HG03354 (cell line): Measurements from ENCODE around the gene THOP1.

Experiments
- ATAC-seq: cut with Tn5 transposase; IDR thresholded peaks from one replicate; pipeline ENCODE4 v1.9.1; 2021; ENCODE audit warnings: mild to moderate bottlenecking; ENCODE audit not compliant: unreplicated experiment, poor library complexity, severe bottlenecking

Gene THOP1

DNA sequence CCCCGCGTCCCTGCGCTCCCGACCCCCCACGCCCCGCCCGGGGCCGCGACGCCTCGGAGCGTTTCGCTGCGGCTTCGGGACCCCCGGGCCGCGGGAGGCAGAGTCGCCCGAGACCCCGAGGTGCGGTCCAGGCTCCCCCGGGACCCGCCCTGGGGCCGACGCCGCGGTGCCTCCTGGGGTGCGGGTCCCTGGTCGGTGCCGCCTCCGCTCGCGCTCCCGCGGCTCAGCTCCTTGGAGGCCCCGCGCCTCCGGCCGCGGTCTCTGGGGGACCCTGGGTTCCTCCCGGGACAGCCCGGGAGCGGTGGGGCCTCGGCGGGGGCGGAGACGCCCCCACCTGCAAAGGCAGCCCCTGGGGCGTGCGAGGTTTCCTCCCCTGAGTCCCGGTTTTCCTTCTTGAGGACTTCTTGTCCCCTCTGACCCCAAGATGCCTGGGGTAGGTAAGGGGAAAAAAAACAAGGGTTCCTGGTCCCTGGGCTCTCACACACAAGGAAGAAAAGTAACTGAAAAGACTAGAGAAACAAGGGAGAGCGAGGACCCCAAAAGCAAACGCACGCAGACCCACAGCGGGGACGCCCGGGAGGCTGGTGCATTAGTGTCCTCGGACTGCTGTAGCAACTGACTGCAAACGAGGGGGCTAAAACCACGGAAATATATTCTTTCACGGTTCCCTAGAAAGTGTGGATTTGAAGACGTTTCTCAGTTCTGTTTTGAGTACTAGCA, 56.7 kb downstream of the THOP1 start:
- no peak for ATAC-seq

DNA sequence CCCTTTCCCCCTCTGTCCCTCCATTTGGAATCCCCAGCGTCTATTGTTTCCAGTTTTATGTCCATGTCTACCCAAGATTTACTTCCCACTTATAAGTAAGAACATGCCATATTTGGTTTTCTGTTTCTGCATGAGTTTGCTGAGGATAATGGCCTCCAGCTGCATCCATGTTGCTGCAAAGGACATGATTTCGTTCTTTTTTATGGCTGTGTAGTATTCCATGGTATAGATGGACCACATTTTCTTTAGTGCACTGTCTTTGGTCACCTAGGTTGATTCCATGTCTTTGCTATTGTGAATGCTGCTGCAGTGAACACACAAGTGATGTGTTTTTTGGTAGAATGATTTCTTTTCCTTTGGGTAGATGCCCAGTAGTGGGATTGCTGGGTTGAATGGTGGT, 59.8 kb downstream of the THOP1 start:
- ATAC-seq = no peak

DNA sequence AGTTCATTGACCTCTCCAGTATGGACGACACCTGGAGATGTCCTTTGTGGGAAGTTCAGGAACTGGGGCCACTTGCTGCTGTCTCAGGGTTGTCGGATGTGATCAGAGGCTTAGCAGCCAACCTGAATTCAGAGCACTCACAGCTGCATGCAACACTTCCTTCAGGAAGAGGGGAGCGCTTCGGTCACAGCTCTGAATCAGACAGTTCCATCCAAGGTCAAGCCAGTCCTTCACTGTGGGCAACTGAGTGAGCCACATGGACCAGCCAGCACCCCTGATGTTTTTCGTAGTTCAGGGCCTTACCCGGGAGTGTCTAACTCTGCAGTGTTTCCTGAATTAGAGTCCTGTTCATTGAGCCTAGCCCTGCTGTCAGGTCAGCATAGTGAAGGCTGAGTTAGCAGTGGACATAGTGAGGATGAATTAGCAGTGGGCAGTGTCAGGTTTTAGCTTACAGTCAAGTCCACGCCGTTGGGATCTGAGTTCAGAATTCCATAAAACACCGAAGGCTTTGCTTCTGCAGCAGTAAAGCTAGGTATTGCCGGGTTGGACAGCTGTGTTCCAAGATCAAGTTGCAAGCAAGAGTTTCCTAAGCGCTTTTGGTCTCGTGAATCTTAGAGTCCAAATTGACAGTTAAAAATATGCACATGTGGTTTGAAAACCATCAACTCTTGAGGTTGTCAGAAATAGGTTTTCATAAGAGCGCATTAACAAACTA, 61.0 kb downstream of the THOP1 start:
- ATAC-seq = no peak

DNA sequence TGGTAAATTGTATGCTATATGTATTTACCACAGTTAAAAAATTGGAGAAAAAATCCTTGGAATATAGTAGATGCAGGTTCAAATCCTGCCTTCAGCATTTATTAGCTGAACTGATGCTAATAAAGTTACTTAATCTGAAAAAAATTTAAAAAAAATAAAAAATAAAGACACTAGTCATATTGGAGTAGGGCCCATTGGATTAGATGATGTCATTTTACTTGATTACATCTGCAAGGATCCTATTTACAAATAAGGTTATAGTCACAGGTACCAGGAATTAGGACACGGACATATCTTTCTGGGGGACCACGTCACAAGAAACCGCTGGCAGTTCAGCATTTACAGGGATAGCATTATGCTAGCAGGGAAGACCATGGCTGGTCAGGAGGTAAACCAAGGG, 62.2 kb downstream of the THOP1 start:
- no peak for ATAC-seq

DNA sequence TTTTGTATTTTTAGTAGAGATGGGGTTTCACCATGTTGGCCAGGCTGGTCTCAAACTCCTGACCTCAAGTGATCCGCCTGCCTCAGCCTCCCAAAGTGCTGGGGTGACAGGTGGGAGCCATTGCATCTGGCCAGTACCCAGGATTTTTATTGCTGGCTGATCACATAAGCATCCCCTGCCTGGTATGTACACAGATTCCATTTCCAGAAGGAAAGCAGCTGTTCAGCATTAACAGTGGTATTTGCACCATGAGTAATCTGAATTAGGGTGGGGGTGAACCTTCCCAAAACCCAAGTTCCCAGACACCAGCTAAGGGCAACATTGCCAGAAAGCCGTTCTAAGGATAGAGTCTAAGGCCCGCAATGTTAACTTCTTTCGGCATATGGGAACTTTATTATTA, 63.3 kb downstream of the THOP1 start:
- no peak for ATAC-seq

DNA sequence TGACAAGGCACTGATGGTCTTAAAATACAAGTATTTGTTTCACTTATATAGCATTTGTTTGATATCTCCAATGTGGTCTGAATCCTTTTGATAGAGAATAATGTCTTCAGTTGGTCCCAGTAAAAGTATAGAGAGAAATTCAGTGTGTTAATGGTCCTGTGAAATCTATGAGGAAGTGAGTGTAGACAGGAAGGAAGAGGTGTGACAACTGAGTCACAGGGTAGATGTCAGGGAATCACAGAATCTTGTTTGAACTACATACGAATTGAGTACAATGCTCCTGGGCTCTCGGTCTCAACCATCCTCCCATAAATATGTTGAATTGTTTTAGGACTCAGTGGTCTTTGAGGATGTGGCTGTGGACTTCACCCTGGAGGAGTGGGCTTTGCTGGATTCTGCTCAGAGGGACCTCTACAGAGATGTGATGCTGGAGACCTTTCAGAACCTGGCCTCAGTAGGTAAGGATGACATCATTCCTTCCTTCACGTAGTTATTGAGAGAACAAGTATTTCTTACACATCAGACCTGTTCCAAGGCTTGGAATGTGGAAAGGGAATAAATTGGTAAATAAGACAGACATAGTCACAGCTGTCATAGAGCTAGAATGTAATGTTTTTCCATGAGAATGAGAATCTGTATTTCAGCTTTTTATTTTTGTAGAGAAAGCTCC, 65.1 kb downstream of the THOP1 start:
- ATAC-seq = no peak

DNA sequence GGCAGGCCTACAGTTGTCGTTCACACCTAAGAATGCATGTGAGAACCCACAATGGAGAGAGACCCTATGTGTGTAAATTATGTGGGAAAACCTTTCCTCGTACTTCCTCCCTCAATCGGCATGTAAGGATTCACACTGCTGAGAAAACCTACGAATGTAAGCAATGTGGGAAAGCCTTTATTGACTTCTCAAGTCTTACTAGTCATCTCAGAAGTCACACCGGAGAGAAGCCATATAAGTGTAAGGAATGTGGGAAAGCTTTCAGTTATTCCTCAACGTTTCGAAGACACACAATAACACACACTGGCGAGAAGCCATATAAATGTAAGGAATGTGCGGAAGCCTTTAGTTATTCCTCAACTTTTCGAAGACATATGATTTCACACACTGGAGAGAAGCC, 67.3 kb downstream of the THOP1 start:
- ATAC-seq = no peak

DNA sequence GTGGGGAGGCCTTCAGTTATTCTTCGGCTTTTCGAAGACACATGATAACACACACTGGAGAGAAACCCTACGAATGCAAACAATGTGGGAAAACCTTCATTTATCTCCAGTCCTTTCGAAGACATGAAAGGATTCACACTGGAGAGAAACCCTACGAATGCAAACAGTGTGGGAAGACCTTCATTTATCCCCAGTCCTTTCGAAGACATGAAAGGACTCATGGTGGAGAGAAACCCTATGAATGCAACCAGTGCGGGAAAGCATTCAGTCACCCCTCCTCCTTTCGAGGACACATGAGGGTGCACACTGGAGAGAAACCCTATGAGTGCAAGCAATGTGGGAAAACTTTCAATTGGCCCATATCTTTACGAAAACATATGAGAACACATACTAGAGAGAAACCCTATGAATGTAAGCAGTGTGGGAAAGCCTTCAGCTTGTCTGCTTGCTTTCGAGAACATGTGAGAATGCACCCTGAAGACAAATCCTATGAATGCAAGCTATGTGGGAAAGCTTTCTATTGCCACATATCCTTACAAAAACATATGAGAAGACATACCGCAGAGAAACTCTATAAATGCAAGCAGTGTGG, 67.8 kb downstream of the THOP1 start:
- no peak for ATAC-seq

DNA sequence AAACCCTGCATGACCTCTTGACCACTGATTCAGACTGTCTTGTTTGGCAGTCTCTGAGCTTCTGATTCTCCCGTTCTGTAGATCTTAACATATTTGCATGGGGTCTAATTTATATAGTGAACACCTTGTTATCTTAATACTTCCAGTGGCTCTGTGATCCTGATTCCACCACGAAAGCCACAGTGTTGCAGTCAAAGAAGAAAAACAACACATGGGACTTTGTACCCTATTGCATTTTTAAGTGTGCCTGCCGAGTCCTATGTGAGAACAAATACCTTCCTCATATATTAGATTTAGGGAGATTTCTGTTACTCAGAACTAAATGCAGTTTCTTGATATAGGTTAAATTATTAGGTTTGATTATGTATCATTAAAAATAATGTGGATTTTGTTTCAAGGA, 69.5 kb downstream of the THOP1 start:
- no peak for ATAC-seq

DNA sequence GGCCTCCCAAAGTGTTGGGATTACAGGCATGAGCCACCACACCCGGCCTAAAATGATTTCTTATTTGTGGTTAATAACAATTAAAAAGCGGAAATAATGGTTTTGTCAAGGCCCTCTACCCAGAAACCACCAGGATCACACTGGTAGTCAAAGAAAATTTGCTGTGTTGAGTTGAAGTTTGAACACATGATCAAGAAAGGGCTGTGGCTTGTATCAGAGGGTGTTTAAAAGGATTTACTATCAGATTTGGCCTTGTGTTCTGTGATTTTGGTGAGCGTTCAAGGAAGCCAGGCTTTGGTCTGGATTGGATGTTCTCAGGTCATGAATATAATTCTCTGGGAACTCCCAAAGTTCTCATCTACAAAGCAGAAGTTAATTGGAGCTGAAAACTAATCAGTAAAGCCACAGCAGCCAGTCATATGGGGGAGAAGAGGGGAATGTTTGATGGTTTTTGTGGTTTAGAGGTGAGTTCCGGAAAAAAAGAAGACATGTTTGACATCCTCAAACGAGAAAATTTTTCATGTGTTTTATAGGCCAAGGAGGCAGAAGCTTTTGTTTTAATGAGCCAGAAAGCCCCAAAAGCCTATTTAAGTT, 71.3 kb downstream of the THOP1 start:
- no peak for ATAC-seq

DNA sequence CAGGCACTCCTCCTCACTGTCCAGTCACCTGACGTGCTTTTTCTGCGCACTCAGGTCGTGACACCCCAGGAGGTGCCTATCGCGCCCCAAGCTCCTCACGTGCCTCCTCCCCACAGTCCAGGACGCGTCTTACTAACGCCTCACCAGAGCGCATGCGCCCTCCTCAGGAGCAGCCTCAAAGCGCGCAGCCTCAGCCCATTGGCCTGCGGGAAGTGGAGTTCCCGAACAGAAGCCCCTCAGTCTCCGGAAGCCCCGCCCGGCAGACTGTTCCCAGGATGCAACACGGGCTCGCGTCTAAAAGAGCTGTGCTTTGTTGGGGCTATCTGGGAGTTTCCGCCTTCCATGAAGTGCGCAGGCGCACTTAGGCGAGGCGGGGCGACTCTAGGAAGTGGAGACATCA, 73.6 kb downstream of the THOP1 start:
- no peak for ATAC-seq

DNA sequence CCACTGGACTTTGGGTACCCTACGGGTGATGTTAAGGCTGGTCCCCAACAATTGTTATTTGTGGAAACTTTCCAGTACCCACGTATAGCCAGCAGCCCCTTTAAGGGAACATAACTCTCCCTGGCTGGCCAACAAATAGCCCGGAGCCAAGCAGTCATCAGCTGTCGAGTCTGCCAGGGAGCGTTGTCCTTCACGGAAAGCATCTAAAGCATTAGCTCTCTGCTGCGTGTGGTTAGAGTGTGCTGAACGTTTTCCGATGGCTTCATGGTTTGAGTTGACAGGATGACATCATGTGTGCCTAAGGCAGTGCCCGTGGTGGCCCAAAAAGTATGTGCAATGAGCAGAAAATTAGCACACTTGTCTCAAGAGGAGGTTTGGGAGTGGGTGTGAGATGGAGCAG, 78.5 kb downstream of the THOP1 start:
- no peak for ATAC-seq
